HG03139 (cell line): ENCODE data around the gene PRKCZ.

Experiments
- ATAC-seq: cut with Tn5 transposase; IDR thresholded peaks from one replicate; pipeline ENCODE4 v1.9.1; 2021; ENCODE audit not compliant: unreplicated experiment

Gene PRKCZ

DNA sequence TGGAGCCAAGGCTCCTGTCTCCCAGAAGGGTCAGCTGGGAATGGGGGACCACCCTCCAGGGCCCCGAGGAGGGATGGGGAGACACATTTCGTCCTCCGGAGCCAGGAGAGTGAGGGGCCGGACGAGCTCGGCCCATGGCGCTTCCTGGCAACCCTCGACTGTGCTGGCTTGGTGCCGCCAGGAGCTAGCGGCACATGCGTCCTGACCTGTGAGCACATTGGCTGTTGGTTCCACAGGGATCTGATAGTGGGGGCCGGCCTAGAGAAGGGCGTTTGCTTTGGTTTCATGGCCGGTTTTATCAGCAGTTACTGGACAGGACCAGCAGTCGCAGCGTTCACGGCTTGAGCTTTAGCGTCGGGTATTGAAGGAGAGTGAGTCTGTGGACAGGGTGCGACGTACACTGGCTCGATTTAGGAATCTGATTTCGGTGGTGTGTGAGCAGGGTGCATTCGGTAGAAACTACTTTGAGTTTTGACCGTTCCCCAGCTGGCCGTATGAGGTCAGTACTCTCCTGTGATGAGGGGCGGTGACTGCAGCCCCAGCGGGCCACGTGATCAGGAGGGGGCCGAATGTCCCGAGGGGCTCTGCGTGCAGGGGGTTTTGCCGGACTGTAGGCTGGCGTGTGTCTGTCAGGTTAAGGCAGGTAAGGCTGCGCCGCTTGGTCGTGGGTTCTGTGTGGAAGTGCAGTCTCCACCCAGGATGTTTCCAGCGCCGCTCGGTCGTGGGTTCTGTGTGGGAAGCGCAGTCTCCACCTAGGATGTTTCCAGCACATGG is 125.7 kb downstream of the PRKCZ start:
- no peak for ATAC-seq

DNA sequence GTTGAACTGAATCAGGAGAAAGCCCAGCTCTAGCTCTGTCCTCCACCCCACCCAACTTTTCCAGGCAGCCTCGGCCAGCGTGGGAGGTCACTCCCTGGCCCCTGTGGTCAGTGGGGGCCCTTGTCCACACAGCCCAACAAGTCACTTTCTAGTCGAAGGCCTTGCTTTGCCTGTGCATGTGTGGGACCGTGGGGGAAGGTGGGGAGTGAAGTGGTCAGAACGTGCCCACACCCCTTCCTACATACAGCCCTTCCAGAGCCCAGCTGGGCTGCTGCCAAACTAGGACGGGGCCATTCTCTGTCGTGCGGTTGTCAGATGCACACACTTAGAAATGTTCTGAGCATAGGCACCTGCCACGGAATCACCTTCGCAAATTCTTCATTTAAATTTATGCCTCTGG is 126.4 kb downstream of the PRKCZ start:
- ATAC-seq, result no peak

DNA sequence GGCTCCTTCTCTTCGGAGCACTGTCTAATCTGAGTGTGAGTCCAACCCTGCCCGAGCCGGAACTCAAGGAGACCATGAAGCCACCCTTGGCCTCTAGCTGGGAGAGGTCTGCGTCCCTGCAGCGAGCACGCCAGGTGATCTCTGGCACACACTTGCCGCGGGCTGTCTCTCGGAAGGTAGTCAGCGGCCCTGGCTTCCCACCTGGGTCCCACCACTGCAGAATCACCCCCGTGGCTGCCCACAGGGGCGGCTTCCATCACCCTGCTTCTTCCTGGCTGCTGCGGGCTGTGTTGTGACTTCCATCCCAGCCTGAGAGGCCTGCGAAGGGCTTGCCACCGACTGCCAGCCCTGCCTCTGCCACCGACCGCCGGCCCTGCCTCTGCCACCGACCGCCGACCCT is 127.3 kb downstream of the PRKCZ start:
- ATAC-seq, result no peak

DNA sequence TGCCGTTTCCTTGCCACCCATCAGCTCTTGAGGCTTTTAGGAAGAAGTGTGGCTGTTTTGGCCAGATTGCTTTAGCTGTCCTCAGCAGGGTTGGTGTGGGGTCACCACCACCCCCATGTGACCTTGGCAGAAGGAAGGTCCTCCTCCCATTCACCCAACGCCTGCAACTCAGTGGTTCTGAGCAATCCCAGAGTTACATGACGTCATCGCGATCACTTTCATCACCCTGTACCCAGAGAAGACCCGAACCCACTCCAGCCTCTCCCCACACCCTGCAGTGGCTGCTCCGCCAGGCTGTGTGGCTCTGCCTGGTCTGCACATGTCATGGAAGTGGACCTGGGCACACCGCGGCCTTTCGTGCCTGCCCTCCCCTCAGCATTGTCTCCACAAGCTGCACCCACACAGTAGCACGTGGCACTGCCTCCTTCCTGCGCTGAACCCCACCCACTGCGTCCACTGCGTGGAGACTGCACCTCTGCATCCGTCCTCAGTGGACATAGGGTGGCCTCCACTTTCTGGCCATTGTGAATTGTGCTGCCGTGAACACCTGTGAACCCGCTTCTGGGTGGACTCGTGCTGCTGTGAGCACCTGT is 127.8 kb downstream of the PRKCZ start:
- no peak for ATAC-seq

DNA sequence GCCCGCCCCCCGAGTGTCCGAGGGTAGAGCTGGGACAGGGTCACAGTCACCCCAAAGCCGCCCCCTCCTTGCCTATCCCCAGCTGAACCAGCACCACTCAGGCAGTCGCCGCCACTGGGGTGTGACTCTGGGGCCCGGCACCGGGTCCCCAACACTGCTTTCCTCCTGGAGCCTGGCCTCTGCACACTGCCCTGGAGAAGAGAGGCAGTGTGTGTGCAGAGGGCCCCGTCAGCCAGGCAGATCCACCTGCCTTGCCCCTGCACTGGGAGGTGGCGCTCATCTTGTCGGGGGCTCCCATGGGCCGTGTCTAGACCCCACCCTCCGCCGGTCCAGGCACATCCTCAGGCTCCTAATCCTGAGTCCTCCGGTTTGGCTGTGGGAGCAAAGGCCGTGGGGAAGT is 128.7 kb downstream of the PRKCZ start:
- ATAC-seq, result no peak

DNA sequence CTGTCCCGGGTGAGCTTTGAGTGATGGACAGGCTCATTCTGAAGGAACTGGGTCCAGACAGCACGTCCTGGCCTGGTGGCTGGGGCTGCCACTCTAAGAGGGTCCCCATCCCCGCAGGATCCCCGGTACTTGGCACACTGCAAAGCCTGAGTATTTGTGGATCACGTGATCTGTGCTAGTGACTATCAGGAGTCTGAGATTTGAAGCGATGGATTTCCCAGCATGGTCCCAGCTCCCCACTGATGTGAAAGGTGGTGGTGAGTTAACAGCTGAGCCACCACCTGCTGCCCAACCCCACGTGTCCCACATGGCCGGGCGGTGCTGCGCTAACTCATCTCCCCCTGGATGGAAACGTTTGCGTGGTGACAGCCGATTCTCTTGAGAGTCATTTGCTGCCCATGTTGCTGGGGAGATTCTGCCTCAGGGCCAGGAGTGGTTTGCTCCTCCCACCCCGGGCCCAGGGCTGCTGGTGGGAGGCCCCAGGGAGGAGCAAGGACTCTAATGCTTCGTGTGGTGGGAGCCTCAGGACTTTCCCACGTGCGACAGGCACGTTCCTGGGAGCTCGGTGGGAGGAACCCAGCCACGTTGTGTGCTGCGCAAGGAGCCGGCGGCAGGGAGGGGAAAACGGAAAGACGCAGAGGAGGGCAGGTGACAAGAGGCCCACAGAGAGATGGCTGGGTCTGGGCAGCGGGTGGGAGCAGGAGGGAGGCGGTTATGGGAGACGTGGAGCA is 129.2 kb downstream of the PRKCZ start:
- no peak for ATAC-seq

DNA sequence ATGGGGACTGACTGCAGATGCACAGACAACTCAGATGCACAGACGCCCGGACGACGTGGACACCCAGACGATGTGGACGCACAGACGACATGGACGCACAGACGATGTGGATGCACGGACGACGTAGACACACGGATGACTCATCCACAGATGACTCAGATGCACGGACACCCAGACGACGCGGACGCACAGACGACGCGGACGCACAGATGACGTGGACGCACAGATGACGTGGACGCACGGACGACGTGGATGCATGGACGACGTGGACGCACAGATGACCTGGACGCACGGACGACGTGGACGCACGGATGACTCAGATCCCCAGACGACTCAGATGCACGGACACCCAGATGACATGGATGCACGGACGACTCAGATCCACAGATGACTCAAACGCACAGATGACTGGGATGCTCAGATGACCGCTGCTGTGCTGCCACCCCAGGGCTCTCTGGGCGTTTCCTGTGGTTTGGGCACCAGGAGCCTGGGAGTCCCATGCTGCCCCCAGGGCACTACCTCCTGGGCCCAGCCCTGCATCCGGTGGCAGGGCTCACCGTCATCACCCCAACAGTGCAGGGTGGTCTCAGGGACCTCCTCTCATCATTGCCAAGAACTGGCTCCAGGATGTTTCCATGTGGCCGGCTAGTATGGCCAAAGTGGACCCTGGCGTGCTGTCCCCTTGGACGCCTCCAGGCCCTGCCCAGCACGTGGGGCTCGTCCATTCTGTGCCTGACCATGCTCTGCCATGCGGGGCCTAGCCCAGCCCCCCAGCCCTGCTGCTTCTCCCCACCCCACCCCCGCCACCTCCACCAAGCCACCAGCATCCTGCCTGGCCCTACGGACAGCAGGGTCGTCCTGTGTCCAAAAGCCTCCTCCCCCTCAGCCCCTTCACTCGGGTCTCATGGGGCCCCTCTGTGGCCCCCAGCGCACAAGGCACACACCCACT is 130.4 kb downstream of the PRKCZ start:
- no peak for ATAC-seq

DNA sequence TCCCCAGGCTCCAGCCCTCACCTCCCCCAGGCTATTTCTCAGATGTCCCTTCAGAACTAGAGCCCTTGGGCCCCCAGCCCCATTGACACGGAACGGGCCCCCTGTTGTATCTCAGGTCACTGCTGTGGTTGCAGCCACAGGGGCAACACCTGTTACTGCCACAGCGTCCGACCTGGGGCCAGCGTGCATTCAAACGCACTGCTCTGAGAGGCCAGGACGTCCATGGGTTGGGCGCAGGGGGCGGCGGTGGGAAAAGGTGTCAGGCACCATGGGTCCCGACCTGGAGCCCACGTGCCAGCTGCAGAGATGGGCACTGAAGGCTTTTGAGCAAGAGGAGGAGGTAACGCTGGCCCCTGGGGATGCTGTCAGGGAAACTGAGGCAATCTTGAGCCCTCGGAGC is 131.1 kb downstream of the PRKCZ start:
- no peak for ATAC-seq

DNA sequence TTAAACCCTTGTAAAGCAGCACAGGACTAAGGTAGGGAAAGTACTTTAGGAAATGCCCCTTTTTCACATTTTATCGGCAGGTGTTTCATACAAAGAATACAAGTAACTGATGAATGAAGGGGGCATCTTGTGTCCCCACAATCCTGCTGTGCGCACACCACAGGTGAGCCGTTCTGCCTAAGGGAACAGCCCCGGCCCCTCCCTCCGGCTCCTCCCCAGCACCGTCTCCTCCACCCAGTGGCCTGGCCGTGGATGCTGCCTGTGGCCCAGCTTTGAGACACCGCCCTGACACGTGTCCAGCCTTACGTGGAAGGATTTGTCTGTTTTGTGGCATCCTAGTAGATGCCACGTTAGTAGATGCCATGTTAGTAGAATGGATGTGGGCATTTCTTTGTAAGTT is 131.5 kb downstream of the PRKCZ start:
- ATAC-seq, result no peak

DNA sequence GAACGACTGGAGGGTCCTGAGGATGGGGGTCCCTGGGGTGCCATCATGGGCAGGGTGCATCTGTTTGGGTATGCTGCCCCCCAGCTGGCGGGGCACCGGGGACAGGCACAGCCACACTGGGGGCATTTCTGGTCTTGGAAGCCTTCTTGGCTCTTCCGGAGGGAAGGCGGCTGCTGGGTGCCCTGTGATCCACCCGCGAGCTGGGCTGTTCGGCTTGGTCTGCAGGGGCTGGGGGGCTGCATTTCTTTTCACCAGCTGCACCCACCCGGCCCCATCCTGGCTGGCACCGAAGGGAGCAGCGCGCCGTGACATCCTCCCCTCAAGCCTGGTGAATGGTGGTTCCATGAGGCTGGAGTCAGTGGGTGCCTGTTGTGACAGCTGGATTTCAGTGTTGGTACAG is 132.2 kb downstream of the PRKCZ start:
- ATAC-seq, result no peak

DNA sequence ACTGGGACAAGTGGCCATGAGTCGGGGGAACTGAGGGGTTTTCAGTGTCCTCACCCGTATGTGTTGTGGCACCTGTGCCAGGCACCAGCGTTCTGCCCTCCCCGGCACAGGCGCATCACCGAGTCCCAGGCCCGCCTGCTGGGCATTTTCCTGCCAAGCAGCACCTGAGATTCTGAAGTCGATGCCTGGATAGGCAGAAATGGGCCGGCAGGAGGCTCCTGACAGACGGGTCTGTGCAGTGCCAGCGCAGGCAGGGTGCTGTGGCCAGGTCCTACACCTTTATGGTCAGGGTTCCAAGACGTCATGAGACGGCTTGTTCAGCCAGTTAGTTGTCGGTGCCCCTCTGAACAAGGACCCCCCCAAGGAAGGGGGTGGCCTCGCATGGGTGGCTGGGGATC is 133.7 kb downstream of the PRKCZ start:
- ATAC-seq, result no peak

DNA sequence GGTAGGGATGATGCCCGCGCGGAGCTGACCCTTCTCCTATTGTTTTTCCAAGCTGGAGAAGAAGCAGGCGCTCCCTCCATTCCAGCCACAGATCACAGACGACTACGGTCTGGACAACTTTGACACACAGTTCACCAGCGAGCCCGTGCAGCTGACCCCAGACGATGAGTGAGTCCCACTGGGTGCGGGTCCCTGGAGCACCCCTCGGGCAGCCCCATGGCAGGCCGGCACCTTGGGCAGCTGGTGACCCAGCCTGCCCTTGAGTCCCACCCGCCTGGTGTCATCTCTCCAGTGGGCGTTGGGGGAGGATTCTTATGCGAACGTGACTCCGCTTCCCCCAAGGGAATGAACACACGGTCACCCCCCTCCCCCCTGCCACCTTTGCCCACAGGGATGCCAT is 134.3 kb downstream of the PRKCZ start:
- no peak for ATAC-seq

DNA sequence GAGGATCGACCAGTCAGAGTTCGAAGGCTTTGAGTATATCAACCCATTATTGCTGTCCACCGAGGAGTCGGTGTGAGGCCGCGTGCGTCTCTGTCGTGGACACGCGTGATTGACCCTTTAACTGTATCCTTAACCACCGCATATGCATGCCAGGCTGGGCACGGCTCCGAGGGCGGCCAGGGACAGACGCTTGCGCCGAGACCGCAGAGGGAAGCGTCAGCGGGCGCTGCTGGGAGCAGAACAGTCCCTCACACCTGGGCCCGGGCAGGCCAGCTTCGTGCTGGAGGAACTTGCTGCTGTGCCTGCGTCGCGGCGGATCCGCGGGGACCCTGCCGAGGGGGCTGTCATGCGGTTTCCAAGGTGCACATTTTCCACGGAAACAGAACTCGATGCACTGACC is 134.7 kb downstream of the PRKCZ start:
- no peak for ATAC-seq

DNA sequence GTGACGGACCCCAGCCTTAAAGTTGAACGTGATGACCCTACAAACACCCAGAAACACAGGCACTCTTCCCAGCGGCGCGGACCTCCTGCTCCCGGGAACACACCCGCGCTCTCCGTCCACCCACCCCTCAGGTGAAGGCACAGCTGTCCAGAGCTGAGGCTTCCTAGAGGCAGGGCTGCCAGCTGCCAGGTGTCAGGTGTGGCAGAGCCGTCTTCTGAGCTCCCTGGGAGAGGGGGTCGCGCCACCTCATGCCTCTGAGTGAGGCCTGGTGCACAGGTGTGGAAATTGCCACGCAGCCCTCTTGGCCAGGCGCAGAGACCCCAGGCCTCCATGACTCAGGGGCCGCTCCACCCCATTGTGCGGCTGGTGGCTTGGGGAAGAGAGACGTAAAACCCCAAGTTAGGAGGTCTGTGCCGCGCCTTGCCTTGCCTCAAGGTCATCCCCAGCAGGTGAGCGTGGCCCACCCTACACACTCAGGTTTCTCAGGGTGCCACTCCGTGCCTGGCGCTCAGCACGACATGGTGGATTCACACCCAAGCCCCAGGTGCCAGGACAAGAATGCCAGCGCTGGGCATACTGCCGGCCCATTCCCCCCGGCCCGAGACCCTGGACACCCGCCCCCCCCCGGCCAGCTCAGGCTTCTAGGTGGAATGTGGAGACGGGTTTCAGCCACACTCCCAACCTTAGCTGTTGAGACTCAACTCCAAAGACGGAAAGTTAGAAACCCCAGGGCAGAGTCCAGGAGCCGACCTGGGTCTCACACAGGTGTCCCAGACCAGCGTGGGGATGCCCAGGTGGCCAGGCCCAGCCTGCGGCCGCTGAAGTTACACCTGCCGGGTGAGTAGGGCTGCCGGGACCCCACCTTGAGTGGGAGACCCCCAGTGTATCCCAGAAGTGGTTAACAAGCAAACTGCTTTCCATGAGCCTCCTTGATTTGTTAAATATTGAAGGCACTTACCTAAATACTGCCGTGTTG is 136.0 kb downstream of the PRKCZ start:
- ATAC-seq, result no peak

DNA sequence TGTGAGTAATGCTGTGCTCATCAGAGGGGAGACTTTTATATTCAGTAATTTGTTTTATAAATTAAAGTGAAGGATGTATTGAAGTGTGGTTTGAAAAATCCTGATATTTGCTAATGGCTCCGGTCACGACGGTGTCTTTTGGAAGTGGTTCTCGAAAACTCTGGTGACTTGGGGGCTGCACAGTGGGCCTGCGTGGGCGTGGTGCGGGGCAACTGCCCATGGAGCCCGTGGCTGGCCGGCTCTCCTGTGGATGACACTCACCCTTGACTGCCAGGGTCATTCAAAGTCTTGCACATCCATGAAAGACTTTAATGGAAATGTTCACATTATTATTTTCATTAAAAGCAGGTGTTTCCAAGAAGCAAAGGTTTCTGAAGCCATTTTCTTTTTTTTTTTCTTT is 136.7 kb downstream of the PRKCZ start:
- ATAC-seq, result no peak

DNA sequence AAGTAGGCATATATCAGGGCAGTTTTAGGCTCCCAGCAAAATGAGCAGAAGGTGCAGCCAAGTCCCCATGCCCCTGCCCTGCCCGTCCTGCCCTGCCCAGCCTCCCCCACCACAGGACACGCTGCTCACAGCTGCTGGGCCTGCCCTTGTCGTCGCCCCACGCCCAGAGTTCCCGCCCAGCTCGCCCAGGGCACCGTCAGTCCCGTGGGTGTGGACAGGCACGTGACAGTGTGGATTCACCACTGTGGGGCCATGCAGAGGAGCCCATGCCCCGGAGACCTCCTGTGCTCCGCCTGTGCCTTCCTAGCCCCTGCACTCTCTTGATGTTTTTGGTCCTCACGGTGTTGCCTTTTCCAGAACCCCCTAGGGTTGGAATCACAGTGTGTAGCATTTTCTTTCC is 137.4 kb downstream of the PRKCZ start:
- ATAC-seq, result no peak

DNA sequence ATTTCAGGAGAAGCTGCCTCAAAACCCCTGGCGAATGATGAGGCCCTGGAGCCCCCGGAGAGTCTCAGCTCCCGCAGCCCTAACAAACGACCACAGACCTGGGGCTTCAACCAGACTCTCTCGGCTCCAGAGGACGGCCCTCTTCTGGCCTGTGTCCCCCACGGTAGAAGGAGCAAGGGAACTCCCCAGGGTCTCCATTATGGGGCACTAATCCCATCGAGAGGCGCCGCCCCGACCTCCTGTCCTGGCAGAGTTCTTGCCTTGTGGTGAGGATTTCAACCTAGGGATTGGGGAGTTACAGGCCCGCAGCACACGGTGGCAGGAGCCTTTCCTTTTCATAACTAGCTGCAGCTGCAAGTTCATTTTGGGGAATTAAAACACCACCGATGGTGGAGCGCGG is 138.1 kb downstream of the PRKCZ start:
- no peak for ATAC-seq

DNA sequence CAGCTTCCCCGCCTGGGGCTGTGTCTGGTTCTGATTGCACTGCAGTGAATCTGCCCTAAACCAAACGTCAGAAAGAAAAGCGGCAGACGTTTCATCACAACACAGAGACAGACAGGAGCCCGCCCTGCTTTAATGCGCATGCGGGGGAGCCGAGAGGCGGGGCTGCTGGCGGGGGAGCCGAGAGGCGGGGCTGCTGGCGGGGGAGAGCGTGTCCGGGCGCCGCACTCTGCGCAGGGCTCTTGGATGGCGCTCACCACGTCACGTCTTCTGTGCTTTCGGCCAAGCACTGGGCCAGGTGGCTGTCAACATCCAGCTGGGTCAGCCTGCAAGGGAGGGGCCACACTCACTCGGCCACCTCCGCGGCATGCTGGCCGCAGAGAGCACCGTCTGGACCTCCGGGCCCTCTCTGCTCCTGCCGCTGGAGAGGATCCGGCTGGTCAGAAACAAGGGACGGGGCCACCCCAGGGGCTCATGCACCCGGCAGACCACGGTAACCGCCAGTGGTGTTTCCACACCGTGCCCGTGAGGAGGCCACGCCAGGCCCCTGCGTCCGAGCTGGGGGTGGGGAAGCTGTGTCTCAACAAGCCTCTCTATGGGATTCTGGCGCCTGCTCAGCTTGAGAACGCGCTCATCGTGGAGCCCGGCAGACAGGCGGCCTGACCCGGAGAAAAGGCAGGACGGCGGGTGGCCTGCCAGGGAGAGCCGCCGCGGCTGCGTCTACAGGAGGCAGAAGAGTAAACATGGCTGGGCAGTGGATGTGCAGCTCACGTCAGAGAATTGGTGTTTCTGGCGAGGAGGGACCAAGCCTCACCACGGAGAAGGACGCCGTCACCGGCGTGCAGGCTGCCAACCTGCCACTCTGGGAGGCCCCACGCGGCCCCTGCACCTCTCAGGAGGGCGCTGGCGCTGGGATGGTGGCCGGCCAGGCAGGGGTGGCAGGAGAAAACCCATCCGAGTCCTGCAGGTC is 139.5 kb downstream of the PRKCZ start:
- ATAC-seq, result peak; percentile 49

DNA sequence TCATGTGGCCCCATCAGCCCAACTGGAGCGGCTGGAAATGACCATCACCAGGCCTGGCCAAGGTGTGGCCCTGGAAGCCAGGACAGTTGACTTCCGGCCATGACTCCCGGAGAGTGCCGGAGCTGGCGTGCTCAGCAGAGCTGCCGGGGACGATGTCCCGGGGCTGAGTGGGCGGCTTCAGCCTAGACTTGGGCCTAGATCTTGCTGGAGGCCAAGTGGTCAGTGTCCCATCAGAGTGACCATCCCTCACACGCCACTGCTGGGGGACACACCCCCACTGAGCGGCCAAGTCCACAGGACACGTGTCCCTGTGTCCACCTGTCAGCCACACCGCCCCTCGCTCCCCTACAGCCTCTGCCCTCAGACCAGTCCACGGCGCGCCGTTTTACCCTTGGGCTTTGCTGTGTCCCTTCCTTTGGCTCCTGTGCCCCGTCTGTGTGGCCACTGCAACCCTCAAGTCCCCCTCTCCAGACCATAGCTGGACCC is 140.3 kb downstream of the PRKCZ start:
- ATAC-seq, result no peak
